OCI-LY3 (cell line): ENCODE data around the gene TBXAS1.

Experiments used
- H2AFZ ChIP-seq: fragments of 200-600, 300-600 bp; shearing (Covaris generic); 2 replicates; pipeline ENCODE4 v1.6.0; 2014; ENCODE audit warnings: antibody characterized with exemption, low read depth, low read length
- H3K27ac ChIP-seq: fragments of 200-600, 300-600 bp; sonication (generic); 2 replicates; pipeline ENCODE4 v1.5.1; 2014; ENCODE audit warnings: mild to moderate bottlenecking, low read length, moderate library complexity, mixed read lengths
- H3K27me3 ChIP-seq: fragments of 200-600, 300-600 bp; sonication (generic); 2 replicates; pipeline ENCODE4 v1.6.1; 2014; ENCODE audit warnings: low read depth, low read length, mixed read lengths
- H3K36me3 ChIP-seq: fragments of 200-600, 300-600 bp; sonication (generic); replicated peaks from 2 replicates; pipeline ENCODE3; 2014; ENCODE audit warnings: low read depth, low read length, mixed read lengths
- H3K4me1 ChIP-seq: fragments of 300-600, 200-600 bp; sonication (generic); 2 replicates; pipeline ENCODE4 v1.6.1; 2014; ENCODE audit warnings: low read length, mixed read lengths
- H3K4me2 ChIP-seq: fragments of 200-600, 300-600 bp; sonication (generic); 2 replicates; pipeline ENCODE4 v1.6.1; 2014; ENCODE audit warnings: low read length, mixed read lengths
- H3K4me3 ChIP-seq: fragments of 300-600, 200-600 bp; sonication (generic); 2 replicates; pipeline ENCODE4 v1.5.1; 2014; ENCODE audit warnings: antibody characterized with exemption, mild to moderate bottlenecking, low read length, moderate library complexity
- H3K79me2 ChIP-seq: fragments of 300-600, 200-600 bp; shearing (Covaris generic); 2 replicates; pipeline ENCODE4 v1.6.1; 2014; ENCODE audit warnings: mild to moderate bottlenecking, low read length, mixed read lengths
- H3K9ac ChIP-seq: fragments of 300-600, 200-600 bp; shearing (Covaris generic); 2 replicates; pipeline ENCODE4 v1.6.0; 2014; ENCODE audit warnings: mild to moderate bottlenecking, low read length, moderate library complexity
- H3K9me3 ChIP-seq: fragments of 200-600, 300-600 bp; shearing (Covaris generic); 2 replicates; pipeline ENCODE4 v1.6.1; 2014; ENCODE audit warnings: low read length, mixed read lengths; ENCODE audit not compliant: insufficient read depth
- H4K20me1 ChIP-seq: fragments of 200-600, 300-600 bp; sonication (generic); 2 replicates; pipeline ENCODE4 v1.6.1; 2016; ENCODE audit warnings: low read length, mixed read lengths; ENCODE audit not compliant: insufficient read depth
- CTCF ChIP-seq: fragments of 200-600, 300-600 bp; sonication (generic); IDR thresholded peaks from 2 replicates; pipeline ENCODE4 v1.5.1; 2014; ENCODE audit warnings: antibody characterized with exemption, low read length, low read depth
- EZH2phosphoT487 ChIP-seq: fragments of 200-600 bp; shearing (Covaris generic); IDR thresholded peaks from 2 replicates; pipeline ENCODE4 v1.6.1; 2018; ENCODE audit warnings: antibody characterized with exemption, mixed run types, low read depth

The TBXAS1 gene

GRCh38 chr7:139984642-139985539 lies 155.8 kb downstream of the TBXAS1 start:
- Histone ChIP-seq H2AFZ (no peak overlapping the region), H3K36me3 (no peaks in the 10 kb centered on the region), H3K9me3 (no peaks in the 10 kb centered on the region), H3K27ac (no peak overlapping the region), H3K9ac (no peak overlapping the region), H3K4me1 (no peaks in the 10 kb centered on the region), H3K4me2 (no peak overlapping the region), H3K27me3 (peaks cover 19% of the 10 kb centered on the region), H3K79me2 (no peaks in the 10 kb centered on the region), H3K4me3 (no peak overlapping the region), H4K20me1 (no peaks in the 10 kb centered on the region)
- no peak for TF ChIP-seq EZH2phosphoT487
- no peak for TF ChIP-seq CTCF

GRCh38 chr7:139985811-139986210 lies 156.7 kb downstream of the TBXAS1 start:
- no peaks in the 10 kb centered on the region for H3K36me3 ChIP-seq
- no peaks in the 10 kb centered on the region for H3K9me3 ChIP-seq
- no peak overlapping the region for H3K27ac ChIP-seq
- H3K4me3 ChIP-seq: no peak overlapping the region
- no peak overlapping the region for H3K4me2 ChIP-seq
- H2AFZ ChIP-seq: no peak overlapping the region
- no peak for TF ChIP-seq EZH2phosphoT487
- TF ChIP-seq CTCF: no peak
- H3K79me2 ChIP-seq: no peaks in the 10 kb centered on the region
- no peak overlapping the region for H3K9ac ChIP-seq
- H4K20me1 ChIP-seq: no peaks in the 10 kb centered on the region
- peaks cover 19% of the 10 kb centered on the region for H3K27me3 ChIP-seq
- H3K4me1 ChIP-seq: no peaks in the 10 kb centered on the region

GRCh38 chr7:139987691-139988516 lies 158.8 kb downstream of the TBXAS1 start:
- Histone ChIP-seq H3K4me1 (no peaks in the 10 kb centered on the region), H3K4me3 (no peak overlapping the region), H3K4me2 (no peak overlapping the region), H3K36me3 (no peaks in the 10 kb centered on the region), H3K9me3 (no peaks in the 10 kb centered on the region), H3K9ac (no peak overlapping the region), H4K20me1 (no peaks in the 10 kb centered on the region), H3K27ac (no peak overlapping the region), H3K79me2 (no peaks in the 10 kb centered on the region), H3K27me3 (peaks cover 14% of the 10 kb centered on the region), H2AFZ (no peak overlapping the region)
- TF ChIP-seq EZH2phosphoT487 (no peak), CTCF (peak; percentile 19; the same call in 1 of the 2 replicates)
